ENCODE results near the gene PCGF1. TPM values are rescaled to one million over a fixed set of nuclear protein-coding genes. Genes with fewer than 3 reads are reported as not detected.

The PCGF1 gene
- total RNA-seq, 1 experiment from 2014 or later = 33.9 TPM

- no peak for DNase-seq (ENCODE audit: low spot score)
Measured at GRCh38 chr2:74515271-74515980, 7.9 kb upstream of the PCGF1 start.

- no peak for DNase-seq (ENCODE audit: low spot score)
Measured at GRCh38 chr2:74514368-74515270, 7.1 kb upstream of the PCGF1 start, which contains the start of gene TLX2. TSS of gene TLX2 (plus strand) at chr2:74514450. CDS start at chr2:74514807, 357 bp downstream.

GRCh38 chr2:74513605-74514367 is 6.3 kb upstream of the PCGF1 start:
- DNase-seq (ENCODE audit: low spot score) = no peak

GRCh38 chr2:74512744-74513604 is 5.5 kb upstream of the PCGF1 start:
- DNase-seq (ENCODE audit: low spot score) = no peak

- no peak for DNase-seq (ENCODE audit: low spot score)
Measured at GRCh38 chr2:74511104-74511989, 3.9 kb upstream of the PCGF1 start.

- DNase-seq (ENCODE audit: low spot score) = no peak
Measured at GRCh38 chr2:74510272-74510671, 2.8 kb upstream of the PCGF1 start.

- peak; percentile 44 for DNase-seq (ENCODE audit: low spot score)
Measured at GRCh38 chr2:74507926-74508520, 528 bp upstream of the PCGF1 start.

- no peak for DNase-seq (ENCODE audit: low spot score)
Measured at GRCh38 chr2:74505448-74506246, 1.8 kb downstream of the PCGF1 start.

- DNase-seq (ENCODE audit: low spot score) = no peak
Measured at GRCh38 chr2:74504591-74504990, 2.9 kb downstream of the PCGF1 start.

- DNase-seq (ENCODE audit: low spot score) = no peak
Measured at GRCh38 chr2:74503506-74504475, 3.7 kb downstream of the PCGF1 start.

- DNase-seq (ENCODE audit: low spot score) = peak; percentile 42
Measured at GRCh38 chr2:74502720-74503505, 4.6 kb downstream of the PCGF1 start.

GRCh38 chr2:74502147-74502719 is 5.3 kb downstream of the PCGF1 start:
- DNase-seq (ENCODE audit: low spot score) = no peak

- DNase-seq (ENCODE audit: low spot score) = no peak
Measured at GRCh38 chr2:74501335-74502071, 6.0 kb downstream of the PCGF1 start.

- DNase-seq (ENCODE audit: low spot score) = no peak
Measured at GRCh38 chr2:74500578-74500946, 6.9 kb downstream of the PCGF1 start.

- DNase-seq (ENCODE audit: low spot score) = no peak
Measured at GRCh38 chr2:74499940-74500577, 7.4 kb downstream of the PCGF1 start.
